Measurements from ENCODE around the gene CACNA1F.
A peak's percentile ranks its signal among the peaks of the same experiment; 100 is the strongest.

The CACNA1F gene

DNA sequence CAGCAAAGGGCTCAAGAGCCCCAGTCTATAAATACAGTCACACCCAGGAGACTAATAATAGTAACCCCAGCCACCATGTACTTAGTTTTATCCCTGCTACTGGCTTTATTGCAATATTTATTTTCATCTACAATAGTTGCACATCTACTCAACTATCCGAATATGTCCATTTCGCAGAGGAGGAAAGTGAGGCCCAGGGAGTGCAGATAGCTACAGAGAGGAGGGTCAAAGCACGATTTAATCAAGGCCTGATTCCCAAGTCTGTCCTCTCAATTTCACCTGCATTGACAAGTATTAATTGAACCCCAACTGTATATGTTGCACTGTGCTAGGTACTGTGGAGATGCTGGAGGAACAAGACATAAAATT is 65.4 kb downstream of the CACNA1F start:
- Histone ChIP-seq H3K4me3 (ENCODE audit: insufficient read depth, low read depth, low read length, poor library complexity, severe bottlenecking) (peak overlapping the region; percentile 36), H3K9me3 (ENCODE audit: control insufficient read depth, low read length) (no peaks in the 10 kb centered on the region), H3K4me1 (ENCODE audit: control insufficient read depth, insufficient read depth, low read length, poor library complexity, severe bottlenecking) (peaks cover 11% of the 10 kb centered on the region), H3K27me3 (replicated peaks; ENCODE audit: control insufficient read depth, insufficient read depth, low read length, poor library complexity, severe bottlenecking) (no peaks in the 10 kb centered on the region), H3K36me3 (ENCODE audit: control insufficient read depth, insufficient read depth, low read length) (no peaks in the 10 kb centered on the region), H3K27ac (ENCODE audit: insufficient read depth, low read length, poor library complexity, severe bottlenecking) (no peak overlapping the region)
- DNase-seq = no peak

DNA sequence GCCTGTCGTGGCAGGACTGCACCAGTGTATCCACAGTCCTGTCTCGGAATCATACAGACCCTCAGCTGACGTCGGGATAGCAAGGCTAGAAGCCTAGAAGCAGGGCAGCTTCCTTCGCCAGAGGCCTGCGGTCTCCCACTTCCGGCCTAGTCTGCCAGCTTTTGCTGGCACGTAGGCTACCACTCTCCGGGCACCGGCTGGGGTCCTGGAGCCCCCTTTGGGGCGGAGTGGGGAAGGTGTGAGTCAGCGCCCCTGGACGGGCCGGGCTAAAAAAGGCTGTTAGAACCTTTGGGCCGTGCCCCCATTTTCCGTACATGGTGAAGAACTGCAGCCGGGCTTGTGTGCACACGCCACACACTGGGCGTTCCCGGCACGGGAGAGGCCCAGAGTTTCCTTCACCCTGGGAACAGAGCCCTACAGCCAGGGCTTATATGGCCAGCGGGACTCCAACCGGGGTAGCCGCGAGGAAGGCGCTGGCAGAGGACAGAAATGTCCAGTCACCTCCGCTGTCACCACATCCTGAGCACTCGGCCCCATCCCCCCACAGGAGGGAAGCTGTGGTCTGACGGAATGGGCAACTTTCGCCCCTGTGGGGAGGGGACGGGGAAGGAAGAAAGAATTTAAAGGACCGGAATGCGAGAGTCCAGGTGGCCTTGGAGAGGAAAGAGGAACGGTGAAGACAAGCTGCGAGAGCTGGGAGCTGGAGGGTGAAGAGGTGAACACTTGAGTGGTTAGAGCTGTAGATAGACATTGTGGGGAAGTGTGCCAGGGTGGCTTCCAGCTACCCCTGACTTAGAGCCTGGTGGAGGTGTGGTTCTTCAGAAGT is 66.0 kb downstream of the CACNA1F start:
- Histone ChIP-seq H3K4me1 (ENCODE audit: control insufficient read depth, insufficient read depth, low read length, poor library complexity, severe bottlenecking) (peaks cover 8% of the 10 kb centered on the region), H3K4me3 (ENCODE audit: insufficient read depth, low read depth, low read length, poor library complexity, severe bottlenecking) (peak overlapping the region; percentile 36), H3K27me3 (replicated peaks; ENCODE audit: control insufficient read depth, insufficient read depth, low read length, poor library complexity, severe bottlenecking) (no peaks in the 10 kb centered on the region), H3K36me3 (ENCODE audit: control insufficient read depth, insufficient read depth, low read length) (no peaks in the 10 kb centered on the region), H3K27ac (ENCODE audit: insufficient read depth, low read length, poor library complexity, severe bottlenecking) (peak overlapping the region; percentile 77), H3K9me3 (ENCODE audit: control insufficient read depth, low read length) (no peaks in the 10 kb centered on the region)
- DNase-seq = peak; percentile 67 to 72 (median 69)

DNA sequence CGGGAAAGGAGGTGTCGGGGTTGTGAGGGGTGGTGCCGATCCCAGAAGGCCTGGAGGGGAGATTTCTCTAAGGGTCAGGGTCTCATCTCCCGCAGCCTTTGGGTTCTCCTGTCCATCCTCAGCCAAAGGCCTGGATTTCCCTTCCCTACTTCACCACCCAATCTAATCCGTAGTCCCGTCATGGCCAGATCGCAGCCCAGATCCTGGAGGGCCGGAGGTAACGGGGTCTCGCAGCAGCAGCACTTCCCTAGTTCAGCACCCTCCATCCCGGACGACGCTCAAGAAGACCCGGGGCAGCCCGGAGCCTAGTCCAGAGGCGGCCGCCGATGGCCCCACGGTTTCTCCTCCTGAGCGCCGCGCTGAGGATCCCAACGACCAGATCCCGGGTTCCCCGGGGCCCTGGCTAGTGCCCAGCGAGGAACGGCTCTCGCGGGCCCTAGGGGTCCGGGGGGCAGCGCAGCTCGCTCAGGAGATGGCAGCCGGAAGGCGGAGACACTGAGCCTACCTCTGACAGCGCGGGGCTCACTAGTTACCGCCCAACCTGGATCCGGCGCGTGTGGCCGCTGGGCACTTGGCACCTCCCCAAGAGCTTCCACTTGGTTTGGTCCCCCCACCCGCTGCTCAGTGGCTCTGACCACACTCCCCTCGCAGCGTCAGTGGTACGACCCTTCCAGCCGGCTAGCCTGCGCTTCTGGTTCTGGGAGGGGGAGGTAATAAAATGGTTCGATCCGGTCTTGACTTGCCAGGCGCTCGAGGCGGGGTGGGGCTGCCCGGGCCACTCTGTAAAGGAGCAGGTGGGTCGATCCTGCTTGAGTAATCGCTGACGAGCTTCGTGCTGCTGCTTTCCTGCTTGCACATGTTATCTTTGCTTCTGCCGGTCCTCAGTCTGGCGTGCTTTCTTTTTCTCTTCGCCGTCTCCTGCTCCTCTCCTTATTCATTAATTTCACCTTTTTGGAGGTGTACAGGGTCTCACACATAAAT is 66.9 kb downstream of the CACNA1F start:
- H3K4me3 ChIP-seq (ENCODE audit: insufficient read depth, low read depth, low read length, poor library complexity, severe bottlenecking) = no peak overlapping the region
- H3K27ac ChIP-seq (ENCODE audit: insufficient read depth, low read length, poor library complexity, severe bottlenecking) = peak overlapping the region; percentile 77
- peaks cover 8% of the 10 kb centered on the region for H3K4me1 ChIP-seq (ENCODE audit: control insufficient read depth, insufficient read depth, low read length, poor library complexity, severe bottlenecking)
- H3K9me3 ChIP-seq (ENCODE audit: control insufficient read depth, low read length) = no peaks in the 10 kb centered on the region
- no peaks in the 10 kb centered on the region for H3K27me3 ChIP-seq (replicated peaks; ENCODE audit: control insufficient read depth, insufficient read depth, low read length, poor library complexity, severe bottlenecking)
- H3K36me3 ChIP-seq (ENCODE audit: control insufficient read depth, insufficient read depth, low read length) = no peaks in the 10 kb centered on the region
- DNase-seq = peak; percentile 59 to 67 (median 64)

DNA sequence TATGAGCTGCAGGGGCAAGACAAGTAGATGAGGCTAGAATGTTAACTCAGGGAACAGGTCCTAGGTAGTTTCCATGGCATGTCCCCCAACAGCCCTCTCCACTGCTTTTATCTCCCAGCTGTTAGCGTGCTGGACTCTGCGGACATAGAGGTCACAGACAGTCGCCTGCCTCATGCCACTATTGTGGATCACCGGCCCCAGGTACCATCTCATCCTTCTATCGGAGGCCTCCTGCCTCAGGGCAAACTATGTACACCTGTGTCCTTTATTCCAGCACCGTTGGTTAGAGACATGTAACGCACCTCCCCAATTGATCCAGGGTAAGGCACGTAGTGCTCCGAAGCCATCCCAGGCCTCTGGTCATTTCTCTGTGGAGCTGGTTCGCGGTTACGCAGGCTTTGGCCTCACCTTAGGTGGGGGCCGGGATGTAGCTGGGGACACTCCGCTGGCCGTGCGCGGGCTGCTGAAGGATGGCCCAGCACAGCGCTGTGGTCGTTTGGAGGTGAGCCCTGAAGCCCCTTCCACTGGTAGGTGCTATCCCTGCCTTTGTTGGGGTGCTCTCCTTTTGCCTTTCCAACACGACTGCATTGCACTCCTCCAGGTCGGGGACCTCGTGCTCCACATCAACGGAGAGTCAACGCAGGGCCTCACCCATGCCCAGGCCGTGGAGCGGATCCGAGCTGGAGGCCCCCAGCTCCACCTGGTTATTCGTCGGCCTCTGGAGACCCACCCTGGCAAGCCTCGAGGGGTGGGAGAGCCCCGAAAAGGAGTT is 68.4 kb downstream of the CACNA1F start:
- Histone ChIP-seq H3K4me3 (ENCODE audit: insufficient read depth, low read depth, low read length, poor library complexity, severe bottlenecking) (no peak overlapping the region), H3K27ac (ENCODE audit: insufficient read depth, low read length, poor library complexity, severe bottlenecking) (no peak overlapping the region), H3K4me1 (ENCODE audit: control insufficient read depth, insufficient read depth, low read length, poor library complexity, severe bottlenecking) (peaks cover 8% of the 10 kb centered on the region), H3K36me3 (ENCODE audit: control insufficient read depth, insufficient read depth, low read length) (no peaks in the 10 kb centered on the region), H3K9me3 (ENCODE audit: control insufficient read depth, low read length) (no peaks in the 10 kb centered on the region), H3K27me3 (replicated peaks; ENCODE audit: control insufficient read depth, insufficient read depth, low read length, poor library complexity, severe bottlenecking) (no peaks in the 10 kb centered on the region)
- no peak for DNase-seq

DNA sequence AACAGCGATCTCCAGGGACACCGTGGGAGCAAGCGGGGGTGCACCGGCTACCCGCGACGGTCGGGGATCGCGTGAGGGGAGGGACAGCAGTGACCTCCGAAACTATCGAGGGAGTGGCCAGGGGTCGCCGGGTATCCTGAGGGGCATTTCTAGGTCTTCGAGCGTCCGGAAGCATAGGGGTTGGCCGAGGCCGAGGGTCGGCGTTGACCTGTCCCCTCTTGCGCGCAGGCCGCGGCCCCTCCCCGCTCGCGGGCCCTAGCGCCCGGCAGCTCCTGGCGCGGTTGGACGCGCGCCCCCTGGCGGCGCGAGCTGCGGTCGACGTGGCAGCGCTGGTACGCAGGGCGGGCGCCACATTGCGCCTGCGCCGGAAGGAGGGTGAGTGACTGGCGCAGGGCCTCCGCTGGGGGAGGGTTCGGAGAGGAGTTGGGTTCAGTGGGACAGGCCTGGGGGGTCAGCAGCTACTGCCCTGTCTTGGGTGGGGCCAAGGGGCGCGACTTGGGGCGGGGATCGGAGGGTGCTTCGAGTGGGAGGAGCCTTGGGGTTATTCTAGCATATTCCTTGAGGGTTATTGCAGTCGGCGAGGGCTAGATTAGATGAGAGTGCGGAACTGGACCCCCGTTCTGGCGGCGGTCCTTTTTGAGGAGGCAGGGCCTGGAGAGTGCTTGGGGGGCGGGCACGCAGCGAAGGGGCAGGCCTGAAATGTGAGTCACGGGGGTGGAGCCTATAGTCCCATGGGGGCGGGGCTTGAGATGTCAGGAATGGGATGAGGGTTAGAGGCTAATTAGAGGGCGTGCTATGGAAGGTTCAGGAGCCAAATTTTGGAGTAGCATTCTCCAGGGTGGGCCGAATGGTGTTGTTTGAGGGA is 69.4 kb downstream of the CACNA1F start:
- no peaks in the 10 kb centered on the region for H3K36me3 ChIP-seq (ENCODE audit: control insufficient read depth, insufficient read depth, low read length)
- peak overlapping the region; percentile 71 for H3K27ac ChIP-seq (ENCODE audit: insufficient read depth, low read length, poor library complexity, severe bottlenecking)
- peak overlapping the region; percentile 46 for H3K4me3 ChIP-seq (ENCODE audit: insufficient read depth, low read depth, low read length, poor library complexity, severe bottlenecking)
- peaks cover 8% of the 10 kb centered on the region for H3K4me1 ChIP-seq (ENCODE audit: control insufficient read depth, insufficient read depth, low read length, poor library complexity, severe bottlenecking)
- peak; percentile 66 to 74 (median 66) for DNase-seq
- H3K27me3 ChIP-seq (replicated peaks; ENCODE audit: control insufficient read depth, insufficient read depth, low read length, poor library complexity, severe bottlenecking) = no peaks in the 10 kb centered on the region
- no peaks in the 10 kb centered on the region for H3K9me3 ChIP-seq (ENCODE audit: control insufficient read depth, low read length)

DNA sequence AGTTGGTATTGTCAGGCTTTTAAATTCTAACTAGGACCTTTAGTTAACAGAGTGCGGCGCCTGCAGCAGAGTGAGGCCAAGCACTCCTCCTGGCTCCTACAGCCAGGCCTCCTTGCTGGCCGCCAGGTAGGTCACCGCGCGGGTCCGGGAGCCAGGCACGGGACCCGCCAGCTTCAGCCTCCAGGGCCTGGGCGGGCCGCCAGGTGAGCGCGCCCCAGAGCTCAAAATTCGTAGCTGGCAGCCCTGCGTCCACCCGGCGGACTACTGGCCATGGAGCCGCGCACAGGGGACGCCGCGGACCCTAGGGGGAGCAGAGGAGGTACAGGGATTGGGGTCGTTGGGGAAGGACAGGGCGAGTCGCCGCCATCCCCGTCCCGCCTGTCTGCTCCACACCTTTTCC is 70.5 kb downstream of the CACNA1F start, which contains the start of gene MAGIX:
Gene MAGIX, plus strand, starts transcription at position 139 of the 400 bp plus-strand sequence. Its CDS starts 132 bp downstream, at position 271.
- H3K9me3 ChIP-seq (ENCODE audit: control insufficient read depth, low read length) = no peaks in the 10 kb centered on the region
- DNase-seq = no peak
- peak within 1 kb of the TSS; percentile 71 for H3K27ac ChIP-seq (ENCODE audit: insufficient read depth, low read length, poor library complexity, severe bottlenecking)
- peaks cover 8% of the 10 kb centered on the region for H3K4me1 ChIP-seq (ENCODE audit: control insufficient read depth, insufficient read depth, low read length, poor library complexity, severe bottlenecking)
- H3K36me3 ChIP-seq (ENCODE audit: control insufficient read depth, insufficient read depth, low read length) = no peaks in the 10 kb centered on the region
- H3K4me3 ChIP-seq (ENCODE audit: insufficient read depth, low read depth, low read length, poor library complexity, severe bottlenecking) = peak within 1 kb of the TSS; percentile 46
- no peaks in the 10 kb centered on the region for H3K27me3 ChIP-seq (replicated peaks; ENCODE audit: control insufficient read depth, insufficient read depth, low read length, poor library complexity, severe bottlenecking)

DNA sequence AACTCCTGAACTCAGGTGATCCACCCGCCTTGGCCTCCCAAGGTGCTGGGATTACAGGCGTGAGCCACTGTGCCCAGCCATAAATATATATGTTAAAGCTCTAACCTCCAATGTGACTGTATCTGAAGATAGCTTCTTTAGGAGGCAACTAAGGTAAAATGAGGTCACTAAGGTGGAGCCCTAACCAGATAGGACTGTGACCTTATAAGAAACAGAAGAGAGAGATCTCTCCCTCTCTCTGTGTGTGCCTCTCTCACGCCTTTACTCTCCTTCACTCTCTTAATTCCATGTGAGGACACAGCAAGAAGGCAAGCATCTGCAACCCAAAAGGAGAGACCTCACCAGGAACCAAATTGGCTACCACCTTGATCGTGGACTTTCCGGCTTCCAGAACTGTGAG is 71.5 kb downstream of the CACNA1F start:
- H3K36me3 ChIP-seq (ENCODE audit: control insufficient read depth, insufficient read depth, low read length) = no peaks in the 10 kb centered on the region
- H3K9me3 ChIP-seq (ENCODE audit: control insufficient read depth, low read length) = no peaks in the 10 kb centered on the region
- peaks cover 8% of the 10 kb centered on the region for H3K4me1 ChIP-seq (ENCODE audit: control insufficient read depth, insufficient read depth, low read length, poor library complexity, severe bottlenecking)
- H3K27ac ChIP-seq (ENCODE audit: insufficient read depth, low read length, poor library complexity, severe bottlenecking) = no peak overlapping the region
- no peak for DNase-seq
- H3K4me3 ChIP-seq (ENCODE audit: insufficient read depth, low read depth, low read length, poor library complexity, severe bottlenecking) = no peak overlapping the region
- H3K27me3 ChIP-seq (replicated peaks; ENCODE audit: control insufficient read depth, insufficient read depth, low read length, poor library complexity, severe bottlenecking) = no peaks in the 10 kb centered on the region

DNA sequence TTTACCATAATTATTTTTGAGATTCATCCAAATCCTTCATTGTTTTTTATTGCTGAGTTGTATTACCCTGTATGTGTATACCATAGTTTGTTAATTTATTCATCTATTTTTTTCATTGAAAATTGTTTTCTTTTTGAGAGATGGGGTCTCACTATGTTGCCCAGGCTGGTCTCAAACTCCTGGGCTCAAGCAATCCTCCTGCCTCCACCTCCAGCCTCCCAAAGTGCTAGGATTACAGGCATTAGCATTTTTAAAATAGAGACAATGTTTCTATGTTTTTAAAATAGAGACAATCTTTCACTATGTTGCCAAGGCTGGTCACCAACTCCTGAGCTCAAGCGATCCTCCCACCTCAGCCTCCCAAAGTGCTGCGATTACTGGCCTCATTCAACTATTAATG is 72.2 kb downstream of the CACNA1F start:
- Histone ChIP-seq H3K27ac (ENCODE audit: insufficient read depth, low read length, poor library complexity, severe bottlenecking) (no peak overlapping the region), H3K36me3 (ENCODE audit: control insufficient read depth, insufficient read depth, low read length) (no peaks in the 10 kb centered on the region), H3K4me3 (ENCODE audit: insufficient read depth, low read depth, low read length, poor library complexity, severe bottlenecking) (no peak overlapping the region), H3K4me1 (ENCODE audit: control insufficient read depth, insufficient read depth, low read length, poor library complexity, severe bottlenecking) (peaks cover 5% of the 10 kb centered on the region), H3K9me3 (ENCODE audit: control insufficient read depth, low read length) (no peaks in the 10 kb centered on the region), H3K27me3 (replicated peaks; ENCODE audit: control insufficient read depth, insufficient read depth, low read length, poor library complexity, severe bottlenecking) (no peaks in the 10 kb centered on the region)
- DNase-seq = no peak

DNA sequence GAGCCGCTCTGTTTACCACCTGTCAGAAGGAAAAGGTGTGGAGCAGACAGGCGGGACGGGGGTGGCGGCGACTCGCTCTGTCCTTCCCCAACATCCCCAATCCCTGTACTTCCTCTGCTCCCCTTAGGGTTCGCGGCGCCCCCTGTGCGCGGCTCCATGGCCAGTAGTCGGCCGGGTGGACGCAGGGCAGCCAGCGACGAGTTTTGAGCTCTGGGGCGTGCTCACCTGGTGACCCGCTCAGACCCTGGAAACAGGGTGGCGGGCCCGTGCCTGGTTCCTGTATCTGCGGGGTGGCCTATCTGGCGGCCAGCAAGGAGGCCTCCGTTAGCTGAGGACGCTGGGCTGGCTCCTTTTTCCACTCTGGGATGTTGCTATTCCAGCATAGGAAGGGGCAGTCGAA is 75.9 kb downstream of the CACNA1F start:
- no peak for DNase-seq
- H3K4me3 ChIP-seq (ENCODE audit: insufficient read depth, low read depth, low read length, poor library complexity, severe bottlenecking) = no peak overlapping the region
- H3K9me3 ChIP-seq (ENCODE audit: control insufficient read depth, low read length) = no peaks in the 10 kb centered on the region

More for the DNA sequence above, 75.9 kb downstream of the CACNA1F start:
- no peaks in the 10 kb centered on the region for H3K27me3 ChIP-seq (replicated peaks; ENCODE audit: control insufficient read depth, insufficient read depth, low read length, poor library complexity, severe bottlenecking)
- no peaks in the 10 kb centered on the region for H3K4me1 ChIP-seq (ENCODE audit: control insufficient read depth, insufficient read depth, low read length, poor library complexity, severe bottlenecking)
- no peak overlapping the region for H3K27ac ChIP-seq (ENCODE audit: insufficient read depth, low read length, poor library complexity, severe bottlenecking)
- no peaks in the 10 kb centered on the region for H3K36me3 ChIP-seq (ENCODE audit: control insufficient read depth, insufficient read depth, low read length)

Data from effector memory CD4-positive, alpha-beta T cell (primary cell).